ENCODE data around the gene AHRR. TPM values are rescaled to one million over a fixed set of nuclear protein-coding genes. Genes with fewer than 3 reads are reported as not detected.

The AHRR gene
- total RNA-seq, 1 experiment from 2014 or later, result 2.2 TPM

GRCh38 chr5:398475-399295 lies 77.2 kb downstream of the AHRR start:
- Mint-ChIP-seq H3K36me3 (ENCODE audit: insufficient read depth in 1 of 3, low read depth in 3 of 3) (peaks cover 0 to 8% (median 0%) of the 10 kb centered on the region in 3 experiments; a peak in 2 of 7 replicates), H3K27ac (no peak overlapping the region), H3K4me3 (no peak overlapping the region; a peak in 1 of 5 replicates), H3K4me1 (peaks cover 14 to 31% of the 10 kb centered on the region in 2 experiments), H3K27me3 (ENCODE audit: low read depth) (peaks cover 25% of the 10 kb centered on the region), H3K9me3 (peaks cover 0 to 5% of the 10 kb centered on the region in 2 experiments; a peak in 4 of 5 replicates)
- Histone ChIP-seq H3K27me3 (ENCODE audit: insufficient read depth, low read length) (no peaks in the 10 kb centered on the region), H2BK12ac (ENCODE audit: insufficient read length, low read depth, low read length) (no peak overlapping the region), H3K4me2 (ENCODE audit: insufficient read depth, insufficient read length, low read length) (no peak overlapping the region), H4K20me1 (ENCODE audit: control insufficient read depth, insufficient read depth, insufficient read length) (no peaks in the 10 kb centered on the region), H2BK5ac (ENCODE audit: insufficient read length, low read length) (no peak overlapping the region), H4K8ac (replicated peaks; ENCODE audit: insufficient read length, low read depth, low read length) (no peak overlapping the region), H2AK5ac (ENCODE audit: insufficient read length, low read length) (no peak overlapping the region), H3K79me2 (ENCODE audit: insufficient read depth, low read length) (no peaks in the 10 kb centered on the region), H3K9me3 (ENCODE audit: control insufficient read depth, low read depth, low read length) (no peaks in the 10 kb centered on the region), H3K56ac (ENCODE audit: insufficient read length, low read depth, low read length) (no peak overlapping the region), H3K4ac (ENCODE audit: low read depth, low read length) (peak overlapping the region; percentile 60; the same call in 1 of the 2 replicates), H3K79me1 (ENCODE audit: insufficient read depth, low read depth, low read length, poor library complexity, severe bottlenecking) (no peaks in the 10 kb centered on the region), H3K4me1 (ENCODE audit: insufficient read depth, low read length) (no peaks in the 10 kb centered on the region), H2BK120ac (ENCODE audit: low read depth, low read length, poor library complexity, severe bottlenecking) (no peak overlapping the region), H3K23ac (ENCODE audit: insufficient read length, low read depth, low read length) (no peak overlapping the region), H2BK15ac (ENCODE audit: low read depth, low read length) (no peak overlapping the region), H2AFZ (ENCODE audit: low read length) (no peak overlapping the region), H3K27ac (ENCODE audit: insufficient read length, low read depth, low read length) (no peak overlapping the region), H3T11ph (ENCODE audit: low read length) (no peak overlapping the region), H3K23me2 (ENCODE audit: insufficient read length, low read depth, low read length, poor library complexity, severe bottlenecking) (no peaks in the 10 kb centered on the region), H2BK20ac (ENCODE audit: low read depth, low read length, poor library complexity, severe bottlenecking) (no peak overlapping the region), H4K91ac (ENCODE audit: insufficient read length, low read depth, low read length) (peak overlapping the region; percentile 82), H4K5ac (ENCODE audit: insufficient read length, low read depth, low read length) (no peak overlapping the region), H3K9ac (ENCODE audit: extremely low read depth, insufficient read length, low read length) (no peak overlapping the region), H3K18ac (ENCODE audit: insufficient read length, low read depth, low read length) (peak overlapping the region; percentile 30), H3K14ac (ENCODE audit: insufficient read depth, low read length) (0 out of 2 replicates have a peak overlapping the region, but pooled peaks have one; percentile 89)
- DNase-seq, result peak; percentile 48
- no CpG with 5 or more reads among the region's 35 CpGs for WGBS (ENCODE audit: extremely low coverage, insufficient read length, low lambda C conversion rate)
- peak; percentile 30; the same call in 2 of the 3 replicates for TF ChIP-seq CTCF (conservative IDR thresholded peaks at IDR 0.05)
